ENCODE measurements around the gene RANBP3L.
"Not testable (repeated sequence)": the region's sequence is repeated elsewhere in the genome, so short reads cannot be mapped to it uniquely, and the experiment has no call there.

RANBP3L gene

GRCh38 chr5:36283775-36284174 is 17.9 kb downstream of the RANBP3L start:
- not testable (repeated sequence) for H3K79me1 ChIP-seq (replicated peaks; ENCODE audit: low read length, poor library complexity, severe bottlenecking); H3K27ac ChIP-seq (ENCODE audit: low read length, poor library complexity, severe bottlenecking); DNase-seq; H3K4me3 ChIP-seq (ENCODE audit: insufficient read depth in 1 of 2, low read depth in 1 of 2, low read length in 2 of 2); H2AK5ac ChIP-seq (ENCODE audit: low read length, severe bottlenecking); H4K8ac ChIP-seq (ENCODE audit: low read length); H3K27me3 ChIP-seq (ENCODE audit: control insufficient read depth in 1 of 2, insufficient read depth in 1 of 2, low read length in 2 of 2); H3K9me3 ChIP-seq (ENCODE audit: control insufficient read depth, low read length); H4K91ac ChIP-seq (ENCODE audit: low read length); H3K4ac ChIP-seq (ENCODE audit: low read depth in 1 of 2, low read length in 2 of 2); H3K14ac ChIP-seq (ENCODE audit: low read length in 2 of 2); H3K36me3 ChIP-seq (ENCODE audit: control insufficient read depth in 1 of 2, insufficient read depth in 2 of 2, low read depth in 1 of 2, low read length in 2 of 2); H3K9ac ChIP-seq (ENCODE audit: low read length); H3K4me1 ChIP-seq (ENCODE audit: control insufficient read depth, insufficient read depth, low read depth, low read length); H2BK15ac ChIP-seq (ENCODE audit: low read depth, poor library complexity, severe bottlenecking); H2AFZ ChIP-seq (ENCODE audit: low read depth, low read length); H3K18ac ChIP-seq (ENCODE audit: low read depth in 1 of 2, low read length in 2 of 2); H2BK120ac ChIP-seq (ENCODE audit: low read depth, low read length); H3K23ac ChIP-seq (ENCODE audit: low read length in 2 of 2); H3K4me2 ChIP-seq (ENCODE audit: low read length, poor library complexity, severe bottlenecking); H2BK5ac ChIP-seq (ENCODE audit: low read depth, low read length, poor library complexity, severe bottlenecking); H2BK12ac ChIP-seq (ENCODE audit: low read length in 2 of 2)
- 86% methylated on average over 1 of the region's 3 CpGs for WGBS

GRCh38 chr5:36281626-36282025 is 20.1 kb downstream of the RANBP3L start:
- Histone ChIP-seq H3K9me3 (ENCODE audit: control insufficient read depth, low read length) (no peaks in the 10 kb centered on the region), H3K4me3 (ENCODE audit: insufficient read depth in 1 of 2, low read depth in 1 of 2, low read length in 2 of 2) (no peak overlapping the region), H3K79me1 (replicated peaks; ENCODE audit: low read length, poor library complexity, severe bottlenecking) (no peaks in the 10 kb centered on the region), H3K14ac (ENCODE audit: low read length in 2 of 2) (no peak overlapping the region), H2BK15ac (ENCODE audit: low read depth, poor library complexity, severe bottlenecking) (no peak overlapping the region), H2BK5ac (ENCODE audit: low read depth, low read length, poor library complexity, severe bottlenecking) (no peak overlapping the region), H3K18ac (ENCODE audit: low read depth in 1 of 2, low read length in 2 of 2) (no peak overlapping the region), H2BK12ac (ENCODE audit: low read length in 2 of 2) (no peak overlapping the region), H3K9ac (ENCODE audit: low read length) (no peak overlapping the region), H2BK120ac (ENCODE audit: low read depth, low read length) (no peak overlapping the region), H3K4ac (ENCODE audit: low read depth in 1 of 2, low read length in 2 of 2) (no peak overlapping the region), H4K91ac (ENCODE audit: low read length) (no peak overlapping the region), H2AFZ (ENCODE audit: low read depth, low read length) (no peak overlapping the region), H2AK5ac (ENCODE audit: low read length, severe bottlenecking) (no peak overlapping the region), H4K8ac (ENCODE audit: low read length) (no peak overlapping the region), H3K4me2 (ENCODE audit: low read length, poor library complexity, severe bottlenecking) (no peak overlapping the region), H3K23ac (ENCODE audit: low read length in 2 of 2) (no peak overlapping the region), H3K36me3 (ENCODE audit: control insufficient read depth in 1 of 2, insufficient read depth in 2 of 2, low read depth in 1 of 2, low read length in 2 of 2) (no peaks in the 10 kb centered on the region), H3K27me3 (ENCODE audit: control insufficient read depth in 1 of 2, insufficient read depth in 1 of 2, low read length in 2 of 2) (no peaks in the 10 kb centered on the region), H3K27ac (ENCODE audit: low read length, poor library complexity, severe bottlenecking) (no peak overlapping the region), H3K4me1 (ENCODE audit: control insufficient read depth, insufficient read depth, low read depth, low read length) (no peaks in the 10 kb centered on the region)
- 100% methylated on average over 1 of the region's 2 CpGs for WGBS
- DNase-seq, result no peak

DNA sequence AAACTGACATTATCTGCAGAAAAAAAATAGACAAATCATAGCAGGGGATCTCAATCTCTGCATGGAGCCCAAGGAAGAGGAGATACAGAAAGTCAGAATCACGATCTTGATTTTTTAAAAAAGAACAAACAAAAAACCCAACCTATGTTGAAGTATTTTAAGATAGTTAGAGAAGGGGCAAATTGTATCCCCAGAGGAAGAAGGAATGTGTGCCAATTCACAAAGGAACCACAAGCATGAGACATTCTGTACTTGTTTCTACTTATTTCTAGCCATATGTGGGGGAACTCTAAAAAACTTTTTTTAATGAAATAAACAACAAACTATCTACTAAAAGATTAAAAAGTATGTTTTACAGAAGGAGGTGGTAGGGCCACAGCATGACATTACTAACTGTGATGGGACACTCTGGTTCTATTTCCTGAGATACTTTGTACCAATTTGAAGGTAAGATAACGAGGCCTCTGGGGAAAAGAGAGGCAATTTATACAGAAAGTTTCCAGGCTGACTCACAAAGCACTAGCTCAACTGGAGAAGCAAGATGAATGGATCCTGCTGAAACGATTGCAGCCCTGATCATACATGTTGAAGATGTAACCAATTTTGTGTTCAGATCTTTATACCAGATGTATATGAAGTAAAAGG is 22.5 kb downstream of the RANBP3L start:
- H2BK5ac ChIP-seq (ENCODE audit: low read depth, low read length, poor library complexity, severe bottlenecking), result no peak overlapping the region
- H3K18ac ChIP-seq (ENCODE audit: low read depth in 1 of 2, low read length in 2 of 2), result no peak overlapping the region
- H3K4me3 ChIP-seq (ENCODE audit: insufficient read depth in 1 of 2, low read depth in 1 of 2, low read length in 2 of 2), result peak overlapping the region in 1 of 2 experiments; percentile 3
- H2AK5ac ChIP-seq (ENCODE audit: low read length, severe bottlenecking), result no peak overlapping the region
- no peak overlapping the region for H3K4me2 ChIP-seq (ENCODE audit: low read length, poor library complexity, severe bottlenecking)
- H3K23ac ChIP-seq (ENCODE audit: low read length in 2 of 2), result no peak overlapping the region
- no peaks in the 10 kb centered on the region for H3K27me3 ChIP-seq (ENCODE audit: control insufficient read depth in 1 of 2, insufficient read depth in 1 of 2, low read length in 2 of 2)
- H2AFZ ChIP-seq (ENCODE audit: low read depth, low read length), result no peak overlapping the region
- peak; percentile 36 for DNase-seq
- no peak overlapping the region for H4K91ac ChIP-seq (ENCODE audit: low read length)
- no peak overlapping the region for H2BK120ac ChIP-seq (ENCODE audit: low read depth, low read length)
- H3K27ac ChIP-seq (ENCODE audit: low read length, poor library complexity, severe bottlenecking), result no peak overlapping the region
- no peak overlapping the region for H2BK12ac ChIP-seq (ENCODE audit: low read length in 2 of 2)
- H3K79me1 ChIP-seq (replicated peaks; ENCODE audit: low read length, poor library complexity, severe bottlenecking), result no peaks in the 10 kb centered on the region
- no peak overlapping the region for H4K8ac ChIP-seq (ENCODE audit: low read length)
- WGBS, result 3% methylated on average over 2 of the region's 3 CpGs
- no peaks in the 10 kb centered on the region for H3K36me3 ChIP-seq (ENCODE audit: control insufficient read depth in 1 of 2, insufficient read depth in 2 of 2, low read depth in 1 of 2, low read length in 2 of 2)
- no peak overlapping the region for H3K9ac ChIP-seq (ENCODE audit: low read length)
- no peaks in the 10 kb centered on the region for H3K9me3 ChIP-seq (ENCODE audit: control insufficient read depth, low read length)
- no peak overlapping the region for H2BK15ac ChIP-seq (ENCODE audit: low read depth, poor library complexity, severe bottlenecking)
- no peak overlapping the region for H3K4ac ChIP-seq (ENCODE audit: low read depth in 1 of 2, low read length in 2 of 2)
- H3K4me1 ChIP-seq (ENCODE audit: control insufficient read depth, insufficient read depth, low read depth, low read length), result no peaks in the 10 kb centered on the region
- H3K14ac ChIP-seq (ENCODE audit: low read length in 2 of 2), result no peak overlapping the region

DNA sequence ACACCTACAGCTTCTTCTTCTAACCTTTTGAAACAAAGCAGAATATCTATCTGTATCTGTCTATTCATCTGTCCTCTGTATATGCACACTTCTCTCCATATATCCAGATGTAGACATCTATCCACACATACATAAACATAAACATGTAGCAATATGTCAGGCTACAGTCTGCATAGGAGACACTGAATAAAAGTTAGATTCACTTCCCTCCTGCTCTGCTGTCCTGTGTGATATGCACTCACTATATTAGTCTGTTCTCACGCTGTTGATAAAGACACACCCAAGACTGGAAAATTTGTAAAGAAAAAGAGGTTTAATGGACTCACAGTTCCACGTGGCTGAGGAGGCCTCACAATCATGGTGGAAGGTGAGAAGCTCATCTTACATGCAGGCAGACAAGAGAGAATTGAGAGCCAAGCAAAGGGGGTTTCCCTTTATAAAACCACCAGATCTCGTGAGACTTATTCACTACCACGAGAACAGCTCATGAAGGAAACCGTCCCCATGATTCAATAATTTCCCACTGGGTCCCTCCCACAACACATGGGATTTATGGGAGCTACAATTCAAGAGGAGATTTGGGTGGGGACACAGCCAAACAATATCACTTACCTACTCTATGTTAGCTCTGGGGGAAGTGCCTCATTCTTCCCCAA is 24.1 kb downstream of the RANBP3L start:
- Histone ChIP-seq H2AK5ac (ENCODE audit: low read length, severe bottlenecking) (no peak overlapping the region), H2BK15ac (ENCODE audit: low read depth, poor library complexity, severe bottlenecking) (no peak overlapping the region), H3K4me3 (ENCODE audit: insufficient read depth in 1 of 2, low read depth in 1 of 2, low read length in 2 of 2) (no peak overlapping the region), H3K18ac (ENCODE audit: low read depth in 1 of 2, low read length in 2 of 2) (no peak overlapping the region), H3K9ac (ENCODE audit: low read length) (no peak overlapping the region), H3K4ac (ENCODE audit: low read depth in 1 of 2, low read length in 2 of 2) (no peak overlapping the region), H4K8ac (ENCODE audit: low read length) (no peak overlapping the region), H3K4me1 (ENCODE audit: control insufficient read depth, insufficient read depth, low read depth, low read length) (no peaks in the 10 kb centered on the region), H2AFZ (ENCODE audit: low read depth, low read length) (no peak overlapping the region), H2BK120ac (ENCODE audit: low read depth, low read length) (no peak overlapping the region), H3K79me1 (replicated peaks; ENCODE audit: low read length, poor library complexity, severe bottlenecking) (no peaks in the 10 kb centered on the region), H3K9me3 (ENCODE audit: control insufficient read depth, low read length) (no peaks in the 10 kb centered on the region), H3K36me3 (ENCODE audit: control insufficient read depth in 1 of 2, insufficient read depth in 2 of 2, low read depth in 1 of 2, low read length in 2 of 2) (no peaks in the 10 kb centered on the region), H2BK12ac (ENCODE audit: low read length in 2 of 2) (no peak overlapping the region), H2BK5ac (ENCODE audit: low read depth, low read length, poor library complexity, severe bottlenecking) (no peak overlapping the region), H4K91ac (ENCODE audit: low read length) (no peak overlapping the region), H3K27ac (ENCODE audit: low read length, poor library complexity, severe bottlenecking) (no peak overlapping the region), H3K14ac (ENCODE audit: low read length in 2 of 2) (no peak overlapping the region), H3K23ac (ENCODE audit: low read length in 2 of 2) (no peak overlapping the region), H3K27me3 (ENCODE audit: control insufficient read depth in 1 of 2, insufficient read depth in 1 of 2, low read length in 2 of 2) (no peaks in the 10 kb centered on the region), H3K4me2 (ENCODE audit: low read length, poor library complexity, severe bottlenecking) (no peak overlapping the region)
- WGBS, result 89% methylated on average over 4 of the region's 5 CpGs
- no peak for DNase-seq

Data from mesenchymal stem cell (in vitro differentiated cells and primary cell).